RWPE2 (cell line): Measurements from ENCODE around the gene MYO7A.
A peak's percentile ranks its signal among the peaks of the same experiment; 100 is the strongest.

ENCODE experiments used
- ATAC-seq: fragments of 200-7000 bp; cut with Tn5 transposase; 3 replicates; pipeline ENCODE4 v1.9.1; 2021; ENCODE audit warnings: low read depth
- DNase-seq: peaks from one replicate; pipeline ENCODE4 v3.0.0-alpha.2; 2020; ENCODE audit warnings: low spot score
- H3K27ac ChIP-seq: fragments of 450-650 bp; 2 replicates; pipeline ENCODE4 v1.5.1; 2017; ENCODE audit warnings: mild to moderate bottlenecking; ENCODE audit not compliant: poor library complexity, severe bottlenecking
- H3K27me3 ChIP-seq: fragments of 250-450 bp; sonication (Bioruptor Pico); 2 replicates; pipeline ENCODE4 v1.5.1; 2021; ENCODE audit warnings: mild to moderate bottlenecking, moderate library complexity; ENCODE audit not compliant: insufficient read depth, poor library complexity, severe bottlenecking
- H3K36me3 ChIP-seq: fragments of 250-450 bp; sonication (Bioruptor Pico); 2 replicates; pipeline ENCODE4 v1.5.1; 2020; ENCODE audit warnings: low read depth, mild to moderate bottlenecking, moderate library complexity
- H3K4me1 ChIP-seq: fragments of 250-450 bp; sonication (Bioruptor Pico); 2 replicates; pipeline ENCODE4 v1.5.1; 2021; ENCODE audit warnings: mild to moderate bottlenecking, moderate library complexity; ENCODE audit not compliant: insufficient read depth, poor library complexity, severe bottlenecking
- H3K4me3 ChIP-seq: fragments of 250-450 bp; sonication (Bioruptor Pico); 2 replicates; pipeline ENCODE4 v1.5.1; 2021; ENCODE audit warnings: mild to moderate bottlenecking, moderate library complexity; ENCODE audit not compliant: severe bottlenecking
- H3K9me3 ChIP-seq: fragments of 250-450 bp; sonication (Bioruptor Pico); 2 replicates; pipeline ENCODE4 v1.5.1; 2021; ENCODE audit warnings: mild to moderate bottlenecking, moderate library complexity; ENCODE audit not compliant: severe bottlenecking
- TF ChIP-seq, protein P1 (sequence below): fragments of 450-650 bp; IDR thresholded peaks from one replicate; pipeline ENCODE4 v1.5.1; 2017; ENCODE audit warnings: mild to moderate bottlenecking, moderate library complexity; ENCODE audit not compliant: poor library complexity, severe bottlenecking

Gene MYO7A

DNA sequence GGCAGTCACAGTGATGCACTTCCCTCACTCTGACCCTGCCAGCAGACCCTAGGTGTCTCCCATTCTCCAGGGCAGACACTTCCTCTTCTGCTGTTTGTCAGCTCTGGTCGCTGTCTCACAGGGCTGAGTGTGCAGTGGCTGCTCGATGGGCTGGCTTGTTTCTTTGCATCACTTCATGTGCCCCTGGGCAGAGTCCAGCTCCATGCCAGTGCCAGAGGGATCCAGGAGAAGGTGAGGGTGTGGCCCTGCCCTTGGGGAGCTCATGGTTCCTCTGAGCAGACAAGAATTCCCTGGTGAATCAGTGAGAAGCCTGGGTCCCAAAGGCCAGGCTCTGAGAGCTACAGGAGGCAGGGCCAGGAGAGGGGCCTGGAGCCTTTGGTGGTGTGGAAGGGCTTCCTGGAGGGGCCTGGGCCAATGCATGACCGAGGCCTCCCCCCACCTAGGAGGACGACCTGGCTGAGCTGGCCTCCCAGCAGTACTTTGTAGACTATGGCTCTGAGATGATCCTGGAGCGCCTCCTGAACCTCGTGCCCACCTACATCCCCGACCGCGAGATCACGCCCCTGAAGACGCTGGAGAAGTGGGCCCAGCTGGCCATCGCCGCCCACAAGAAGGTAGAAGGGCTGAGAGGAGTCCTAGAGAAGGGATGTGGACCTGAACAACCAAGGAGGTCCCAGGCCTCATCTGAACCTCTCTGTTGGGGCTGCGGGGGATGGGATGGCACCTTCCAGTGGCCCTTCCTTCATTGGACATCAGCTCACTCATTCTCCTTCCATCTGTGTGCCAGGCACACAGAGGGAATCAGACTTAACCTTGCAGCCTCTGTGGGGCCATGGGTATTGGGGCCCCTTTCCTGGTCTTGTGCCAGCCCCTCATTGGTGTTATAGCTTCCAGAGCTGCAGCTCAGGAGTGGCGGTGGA is 66.1 kb downstream of the MYO7A start:
- no peaks in the 10 kb centered on the region for H3K9me3 ChIP-seq
- H3K36me3 ChIP-seq: no peaks in the 10 kb centered on the region
- TF ChIP-seq, protein P1, sequence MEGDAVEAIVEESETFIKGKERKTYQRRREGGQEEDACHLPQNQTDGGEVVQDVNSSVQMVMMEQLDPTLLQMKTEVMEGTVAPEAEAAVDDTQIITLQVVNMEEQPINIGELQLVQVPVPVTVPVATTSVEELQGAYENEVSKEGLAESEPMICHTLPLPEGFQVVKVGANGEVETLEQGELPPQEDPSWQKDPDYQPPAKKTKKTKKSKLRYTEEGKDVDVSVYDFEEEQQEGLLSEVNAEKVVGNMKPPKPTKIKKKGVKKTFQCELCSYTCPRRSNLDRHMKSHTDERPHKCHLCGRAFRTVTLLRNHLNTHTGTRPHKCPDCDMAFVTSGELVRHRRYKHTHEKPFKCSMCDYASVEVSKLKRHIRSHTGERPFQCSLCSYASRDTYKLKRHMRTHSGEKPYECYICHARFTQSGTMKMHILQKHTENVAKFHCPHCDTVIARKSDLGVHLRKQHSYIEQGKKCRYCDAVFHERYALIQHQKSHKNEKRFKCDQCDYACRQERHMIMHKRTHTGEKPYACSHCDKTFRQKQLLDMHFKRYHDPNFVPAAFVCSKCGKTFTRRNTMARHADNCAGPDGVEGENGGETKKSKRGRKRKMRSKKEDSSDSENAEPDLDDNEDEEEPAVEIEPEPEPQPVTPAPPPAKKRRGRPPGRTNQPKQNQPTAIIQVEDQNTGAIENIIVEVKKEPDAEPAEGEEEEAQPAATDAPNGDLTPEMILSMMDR: no peak
- H3K27me3 ChIP-seq: no peaks in the 10 kb centered on the region
- H3K27ac ChIP-seq: no peak overlapping the region
- ATAC-seq (no peak), DNase-seq (no peak)
- no peaks in the 10 kb centered on the region for H3K4me1 ChIP-seq
- H3K4me3 ChIP-seq: no peak overlapping the region

DNA sequence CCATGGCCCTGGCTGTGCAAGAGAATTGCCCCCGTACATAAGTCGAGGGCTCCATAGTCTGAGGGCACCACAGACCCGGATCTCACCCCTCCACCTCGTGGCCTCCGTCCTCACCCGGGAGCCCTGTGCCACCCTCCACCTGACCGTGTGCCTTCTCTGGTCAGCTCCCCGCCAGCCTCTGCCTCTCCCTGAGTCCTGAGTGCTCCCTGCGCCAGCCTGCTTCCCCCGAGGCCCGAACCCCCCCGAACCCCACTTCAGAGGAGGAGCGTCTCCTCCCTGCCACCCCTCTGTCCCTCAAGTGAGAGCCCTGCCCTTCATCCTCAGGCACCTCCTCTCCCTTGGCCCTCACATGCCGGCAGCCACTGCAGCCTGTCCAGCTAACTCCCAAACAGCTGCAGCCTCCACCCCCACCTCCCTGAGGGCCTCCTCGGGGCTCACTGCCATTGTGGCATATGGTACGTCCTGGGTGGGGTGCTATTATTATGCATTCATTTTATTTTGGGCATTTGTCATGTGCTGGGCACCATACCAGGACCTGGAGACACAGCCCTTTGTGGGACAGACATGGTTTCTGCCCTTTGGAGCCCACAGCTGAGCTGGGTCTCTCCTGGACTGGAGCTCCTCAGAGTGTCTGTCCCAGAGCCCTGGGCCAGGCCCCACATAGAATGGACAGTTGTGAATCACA is 67.2 kb downstream of the MYO7A start:
- H3K36me3 ChIP-seq: no peaks in the 10 kb centered on the region
- TF ChIP-seq, protein P1: no peak

DNA sequence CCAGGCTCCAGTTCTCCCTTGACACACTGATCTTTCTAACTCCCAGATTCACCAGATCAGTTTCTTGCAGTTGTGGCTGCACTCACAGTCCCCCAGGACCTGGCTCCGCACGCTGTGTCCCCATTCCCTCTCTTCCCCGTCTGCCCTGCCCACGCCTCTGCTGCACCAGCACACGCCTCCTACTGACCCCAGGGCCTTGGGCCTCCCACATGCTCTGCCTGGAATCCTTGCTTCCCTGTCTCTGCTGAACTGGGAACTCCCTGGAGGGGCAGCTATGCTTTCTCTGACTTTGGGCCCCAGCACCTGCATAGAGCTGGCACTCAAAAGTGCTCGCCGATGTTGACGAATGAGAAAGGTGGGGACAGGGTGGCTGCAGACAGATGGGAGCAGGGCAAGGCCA is 68.9 kb downstream of the MYO7A start:
- H3K4me1 ChIP-seq: no peaks in the 10 kb centered on the region
- no peak overlapping the region for H3K4me3 ChIP-seq
- DNase-seq (peak; percentile 37), ATAC-seq (no peak)
- no peaks in the 10 kb centered on the region for H3K36me3 ChIP-seq
- no peak overlapping the region for H3K27ac ChIP-seq
- H3K27me3 ChIP-seq: no peaks in the 10 kb centered on the region
- TF ChIP-seq, protein P1: no peak
- no peaks in the 10 kb centered on the region for H3K9me3 ChIP-seq

More for the DNA sequence above, 67.2 kb downstream of the MYO7A start:
- Histone ChIP-seq H3K4me1 (no peaks in the 10 kb centered on the region), H3K27me3 (no peaks in the 10 kb centered on the region), H3K4me3 (no peak overlapping the region), H3K9me3 (no peaks in the 10 kb centered on the region), H3K27ac (no peak overlapping the region)
- no peak for ATAC-seq
- peak; percentile 43 for DNase-seq

DNA sequence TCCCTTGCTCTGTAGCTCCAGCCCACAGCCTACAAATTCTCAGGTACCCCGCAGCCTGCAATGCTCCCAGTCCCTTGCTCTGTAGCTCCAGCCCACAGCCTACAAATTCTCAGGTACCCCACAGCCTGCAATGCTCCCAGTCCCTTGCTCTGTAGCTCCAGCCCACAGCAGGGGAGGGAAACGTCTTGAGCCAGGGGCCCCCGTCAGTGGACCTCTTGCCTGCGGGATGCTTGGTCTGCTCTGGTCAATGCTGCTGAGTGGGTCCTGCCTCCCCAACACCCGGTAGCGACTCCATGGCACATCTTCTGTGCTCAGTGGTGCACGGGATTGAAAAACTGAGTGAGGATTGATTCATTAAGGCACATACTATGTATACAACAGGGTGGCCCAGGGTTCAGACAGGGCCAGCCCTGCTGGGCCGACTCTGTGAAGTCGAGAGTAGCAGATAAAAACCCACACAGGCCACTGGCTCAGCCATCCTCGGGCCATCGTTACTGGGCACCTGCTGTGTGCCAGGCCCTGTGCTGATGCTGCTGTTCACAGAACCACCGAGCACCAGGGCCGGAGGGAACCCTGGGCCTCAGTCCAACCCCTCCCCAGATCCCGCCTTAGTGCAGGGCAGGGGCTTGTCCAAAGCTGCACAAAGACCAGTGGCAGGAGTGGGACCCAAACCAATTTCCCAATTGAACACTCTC is 69.7 kb downstream of the MYO7A start:
- Histone ChIP-seq H3K4me3 (no peak overlapping the region), H3K27ac (no peak overlapping the region), H3K9me3 (no peaks in the 10 kb centered on the region), H3K36me3 (no peaks in the 10 kb centered on the region), H3K27me3 (no peaks in the 10 kb centered on the region), H3K4me1 (no peaks in the 10 kb centered on the region)
- TF ChIP-seq, protein P1: no peak
- DNase-seq: peak; percentile 35
- no peak for ATAC-seq
